ENCODE data around the gene SOCS3.
"Not testable (repeated sequence)": the region's sequence is repeated elsewhere in the genome, so short reads cannot be mapped to it uniquely, and the experiment has no call there.

Gene SOCS3

GRCh38 chr17:78332991-78333390 is 26.9 kb downstream of the SOCS3 start:
- DNase-seq (ENCODE audit: low read depth in 1 of 2, low spot score in 1 of 2): no peak

GRCh38 chr17:78331355-78331754 is 28.5 kb downstream of the SOCS3 start:
- DNase-seq (ENCODE audit: low read depth in 1 of 2, low spot score in 1 of 2): not testable (repeated sequence)

- no peak for DNase-seq (ENCODE audit: low read depth in 1 of 2, low spot score in 1 of 2)
These were observed 29.2 kb downstream of the SOCS3 start for GRCh38 chr17:78330570-78331224.

- no peak for DNase-seq (ENCODE audit: low read depth in 1 of 2, low spot score in 1 of 2)
These were observed 30.4 kb downstream of the SOCS3 start for GRCh38 chr17:78329263-78330059.

GRCh38 chr17:78327880-78328279 is 32.0 kb downstream of the SOCS3 start:
- no peak for DNase-seq (ENCODE audit: low read depth in 1 of 2, low spot score in 1 of 2)

GRCh38 chr17:78325076-78325687 is 34.7 kb downstream of the SOCS3 start:
- DNase-seq (ENCODE audit: low read depth in 1 of 2, low spot score in 1 of 2): no peak

GRCh38 chr17:78324391-78325075 is 35.3 kb downstream of the SOCS3 start:
- DNase-seq (ENCODE audit: low read depth in 1 of 2, low spot score in 1 of 2): no peak

- DNase-seq (ENCODE audit: low read depth in 1 of 2, low spot score in 1 of 2): no peak
These were observed 36.0 kb downstream of the SOCS3 start for GRCh38 chr17:78323826-78324390.

GRCh38 chr17:78322858-78323455 is 36.9 kb downstream of the SOCS3 start:
- no peak for DNase-seq (ENCODE audit: low read depth in 1 of 2, low spot score in 1 of 2)

- no peak for DNase-seq (ENCODE audit: low read depth in 1 of 2, low spot score in 1 of 2)
These were observed 37.5 kb downstream of the SOCS3 start for GRCh38 chr17:78322327-78322857.

GRCh38 chr17:78318843-78319242 is 41.0 kb downstream of the SOCS3 start:
- DNase-seq (ENCODE audit: low read depth in 1 of 2, low spot score in 1 of 2): no peak

GRCh38 chr17:78318407-78318806 is 41.5 kb downstream of the SOCS3 start:
- no peak for DNase-seq (ENCODE audit: low read depth in 1 of 2, low spot score in 1 of 2)

GRCh38 chr17:78317794-78318400 is 42.0 kb downstream of the SOCS3 start:
- DNase-seq (ENCODE audit: low read depth in 1 of 2, low spot score in 1 of 2): no peak

GRCh38 chr17:78316867-78317789 is 42.7 kb downstream of the SOCS3 start:
- DNase-seq (ENCODE audit: low read depth in 1 of 2, low spot score in 1 of 2): no peak

- no peak for DNase-seq (ENCODE audit: low read depth in 1 of 2, low spot score in 1 of 2)
These were observed 43.6 kb downstream of the SOCS3 start for GRCh38 chr17:78316115-78316866.

GRCh38 chr17:78315355-78316114 is 44.3 kb downstream of the SOCS3 start:
- DNase-seq (ENCODE audit: low read depth in 1 of 2, low spot score in 1 of 2): peak; percentile 26 to 48

GRCh38 chr17:78314683-78315354 is 45.1 kb downstream of the SOCS3 start:
- DNase-seq (ENCODE audit: low read depth in 1 of 2, low spot score in 1 of 2): no peak

Measured in activated CD4-positive, alpha-beta T cell treated with anti-CD3 and anti-CD28 coated beads, Interleukin-2, amount 50 U/mL, for 24 hours (primary cell).